HUES64 (cell line): ENCODE results near the gene DDX1.

Source experiments
- H3K27ac ChIP-seq: 2 replicates; pipeline ENCODE4 v1.7.0; 2013; ENCODE audit warnings: low read depth, low read length, inconsistent platforms
- H3K27me3 ChIP-seq: 2 replicates; pipeline ENCODE4 v1.6.1; 2013; ENCODE audit warnings: mild to moderate bottlenecking, low read length; ENCODE audit not compliant: insufficient read depth
- H3K36me3 ChIP-seq: 2 replicates; pipeline ENCODE4 v1.6.1; 2013; ENCODE audit warnings: mild to moderate bottlenecking, low read length; ENCODE audit not compliant: insufficient read depth
- H3K4me1 ChIP-seq: 2 replicates; pipeline ENCODE4 v1.6.1; 2013; ENCODE audit warnings: mild to moderate bottlenecking, low read length, moderate library complexity; ENCODE audit not compliant: insufficient read depth
- H3K4me3 ChIP-seq: 2 replicates; pipeline ENCODE4 v1.5.1; 2013; ENCODE audit warnings: mild to moderate bottlenecking, low read length, moderate library complexity
- H3K9ac ChIP-seq: 2 replicates; pipeline ENCODE4 v1.6.1; 2013; ENCODE audit warnings: mild to moderate bottlenecking, low read depth, low read length
- H3K9me3 ChIP-seq: 2 replicates; pipeline ENCODE4 v1.6.1; 2013; ENCODE audit warnings: low read depth, low read length; ENCODE audit not compliant: insufficient read depth
- WGBS: fragments of 150-250, 120-280 bp; methylation state at CpG from one replicate; pipeline ENCODE4 v1.1.7; 2013; ENCODE audit warnings: missing lambda C conversion rate; 5-methylcytosine and 5-hydroxymethylcytosine counted together

The DDX1 gene

GRCh38 chr2:15625344-15626036 is 33.8 kb downstream of the DDX1 start:
- Histone ChIP-seq H3K4me1 (no peaks in the 10 kb centered on the region), H3K27me3 (no peaks in the 10 kb centered on the region), H3K9ac (no peak overlapping the region), H3K27ac (no peak overlapping the region), H3K9me3 (no peaks in the 10 kb centered on the region), H3K36me3 (peaks cover 100% of the 10 kb centered on the region), H3K4me3 (no peak overlapping the region)
- whole genome bisulfite sequencing = 98% methylated on average over 2 of the region's 3 CpGs

DNA sequence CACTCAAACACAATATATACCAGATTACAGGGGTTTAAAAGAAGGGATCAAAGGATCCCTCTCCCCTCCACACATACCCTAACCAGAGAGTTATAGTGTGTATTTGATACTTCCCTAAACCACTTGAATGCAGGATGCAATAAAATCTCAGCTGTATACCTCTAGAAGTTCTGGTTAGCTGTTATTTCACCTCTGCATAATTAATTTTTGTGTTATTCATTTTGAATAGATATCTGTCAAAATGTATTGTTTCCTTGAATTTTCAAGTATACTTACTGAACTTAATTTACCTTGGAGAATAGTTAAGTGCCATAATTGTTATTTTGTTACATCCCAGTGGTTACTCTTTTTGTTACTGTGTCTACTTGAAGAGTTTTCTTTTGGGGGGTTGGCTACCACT is 34.5 kb downstream of the DDX1 start:
- Histone ChIP-seq H3K36me3 (peaks cover 100% of the 10 kb centered on the region), H3K27me3 (no peaks in the 10 kb centered on the region), H3K9me3 (no peaks in the 10 kb centered on the region), H3K4me1 (no peaks in the 10 kb centered on the region), H3K4me3 (no peak overlapping the region), H3K27ac (no peak overlapping the region), H3K9ac (no peak overlapping the region)

DNA sequence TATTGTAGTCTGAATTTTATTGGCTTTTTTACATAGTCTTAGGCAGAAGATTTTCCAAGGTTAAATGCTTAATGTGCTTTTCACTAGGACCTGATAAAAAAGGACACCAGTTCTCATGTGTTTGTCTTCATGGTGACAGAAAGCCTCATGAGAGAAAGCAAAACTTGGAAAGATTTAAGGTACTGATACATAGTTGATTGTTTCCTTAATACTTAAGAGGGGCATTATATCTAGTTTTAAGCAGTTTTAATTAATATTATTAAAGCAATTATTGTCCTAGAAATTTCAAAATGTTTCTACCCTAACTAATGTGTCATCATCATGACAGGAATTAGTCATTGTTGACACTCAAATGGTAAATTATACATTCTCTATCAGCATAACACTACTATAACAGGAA is 35.3 kb downstream of the DDX1 start:
- Histone ChIP-seq H3K4me1 (no peaks in the 10 kb centered on the region), H3K9ac (no peak overlapping the region), H3K27ac (no peak overlapping the region), H3K4me3 (no peak overlapping the region), H3K36me3 (peaks cover 100% of the 10 kb centered on the region), H3K27me3 (no peaks in the 10 kb centered on the region), H3K9me3 (no peaks in the 10 kb centered on the region)

DNA sequence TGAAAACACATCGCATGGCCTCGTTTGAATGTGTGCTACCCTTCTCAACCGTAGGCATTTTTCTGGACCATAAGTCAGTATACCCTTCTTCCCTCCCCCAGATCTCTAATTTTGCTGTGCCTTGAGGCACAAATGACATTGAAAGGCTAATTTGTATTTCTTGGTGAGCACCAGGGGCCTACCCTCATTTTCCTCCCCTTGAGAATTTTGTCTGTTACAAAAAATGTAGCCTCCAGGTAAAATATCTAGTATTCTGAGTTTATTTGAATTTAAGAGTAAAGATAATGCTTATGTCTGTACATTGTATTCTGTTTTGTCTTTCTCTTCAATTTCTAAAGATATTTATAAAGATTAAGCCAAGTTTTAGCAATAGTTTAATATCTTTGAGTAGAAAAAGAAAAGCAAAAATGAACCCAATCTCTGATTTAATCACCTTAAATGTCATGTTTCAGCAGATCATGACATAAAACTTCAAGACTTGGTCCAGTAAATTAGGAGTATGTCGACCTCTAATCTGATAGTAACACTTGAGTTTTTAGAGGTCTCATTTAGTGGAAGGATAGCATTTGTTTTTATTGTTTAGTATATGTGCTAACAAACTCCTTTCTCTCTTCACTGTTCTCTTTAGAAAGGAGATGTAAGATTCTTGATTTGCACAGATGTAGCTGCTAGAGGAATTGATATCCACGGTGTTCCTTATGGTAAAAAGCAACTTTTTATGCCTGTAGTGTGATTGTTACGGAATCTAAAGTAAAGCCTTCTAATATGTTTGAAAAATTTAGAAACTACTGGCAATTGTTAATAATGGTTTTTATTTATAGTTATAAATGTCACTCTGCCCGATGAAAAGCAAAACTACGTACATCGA is 36.4 kb downstream of the DDX1 start:
- Histone ChIP-seq H3K9me3 (no peaks in the 10 kb centered on the region), H3K4me1 (no peaks in the 10 kb centered on the region), H3K27ac (no peak overlapping the region), H3K9ac (no peak overlapping the region), H3K36me3 (peaks cover 100% of the 10 kb centered on the region), H3K4me3 (no peak overlapping the region), H3K27me3 (no peaks in the 10 kb centered on the region)
- 95% methylated on average over 9 of the region's 9 CpGs for WGBS

- no peaks in the 10 kb centered on the region for H3K9me3 ChIP-seq
- H3K27me3 ChIP-seq = no peaks in the 10 kb centered on the region
- H3K4me3 ChIP-seq = no peak overlapping the region
- peaks cover 100% of the 10 kb centered on the region for H3K36me3 ChIP-seq
- no peak overlapping the region for H3K9ac ChIP-seq
- no peaks in the 10 kb centered on the region for H3K4me1 ChIP-seq
- 94% methylated on average over 3 of the region's 5 CpGs for WGBS
- no peak overlapping the region for H3K27ac ChIP-seq
Observed at GRCh38 chr2:15628899-15629855, 37.5 kb downstream of the DDX1 start.

DNA sequence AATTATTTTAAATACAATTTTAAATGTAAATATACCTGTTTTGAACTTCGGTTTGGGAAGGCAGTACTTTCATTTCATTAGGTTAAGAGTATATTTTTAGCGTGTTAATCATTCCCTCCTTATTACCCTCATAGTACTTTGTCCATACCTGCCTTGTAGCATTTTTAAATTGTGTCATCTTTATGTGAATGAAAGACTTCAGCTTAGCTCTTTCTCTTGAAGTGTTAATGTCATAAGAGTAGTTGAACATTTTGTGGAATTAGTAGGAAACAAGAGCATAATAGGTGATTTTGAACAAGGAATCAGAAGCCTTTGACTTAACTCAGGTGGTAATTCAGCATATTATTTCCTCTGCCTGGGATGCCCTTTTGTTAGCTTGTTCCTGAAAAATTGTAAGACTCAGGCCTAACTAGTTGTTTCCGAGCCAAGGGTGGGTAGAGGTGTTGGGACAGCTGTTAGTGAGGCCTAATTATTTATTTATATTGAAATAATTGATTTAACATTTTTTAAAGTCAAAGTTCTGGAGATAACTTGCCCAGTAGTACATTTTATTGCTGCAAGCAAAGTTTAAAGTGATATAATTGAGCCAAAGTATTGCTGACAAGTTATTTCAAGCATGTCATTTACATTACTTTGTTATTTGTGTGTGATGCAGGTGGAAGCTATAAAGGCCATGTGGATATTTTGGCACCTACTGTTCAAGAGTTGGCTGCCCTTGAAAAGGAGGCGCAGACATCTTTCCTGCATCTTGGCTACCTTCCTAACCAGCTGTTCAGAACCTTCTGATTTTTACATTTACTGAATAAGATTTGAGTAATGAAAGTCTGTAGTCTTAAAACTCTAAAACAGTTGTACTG is 38.7 kb downstream of the DDX1 start:
- WGBS = 100% methylated on average over 2 of the region's 4 CpGs
- Histone ChIP-seq H3K27ac (no peak overlapping the region), H3K9ac (no peak overlapping the region), H3K4me3 (no peak overlapping the region), H3K36me3 (peaks cover 100% of the 10 kb centered on the region), H3K9me3 (no peaks in the 10 kb centered on the region), H3K4me1 (peaks cover 4% of the 10 kb centered on the region; the same call in 1 of the 2 replicates), H3K27me3 (no peaks in the 10 kb centered on the region)

- Histone ChIP-seq H3K27ac (no peak overlapping the region), H3K9me3 (no peaks in the 10 kb centered on the region), H3K9ac (no peak overlapping the region), H3K4me3 (no peak overlapping the region), H3K4me1 (peaks cover 4% of the 10 kb centered on the region; the same call in 1 of the 2 replicates), H3K27me3 (no peaks in the 10 kb centered on the region), H3K36me3 (peaks cover 100% of the 10 kb centered on the region)
- 94% methylated on average over 7 of the region's 7 CpGs for WGBS
Observed at GRCh38 chr2:15630978-15631719, 39.5 kb downstream of the DDX1 start.

DNA sequence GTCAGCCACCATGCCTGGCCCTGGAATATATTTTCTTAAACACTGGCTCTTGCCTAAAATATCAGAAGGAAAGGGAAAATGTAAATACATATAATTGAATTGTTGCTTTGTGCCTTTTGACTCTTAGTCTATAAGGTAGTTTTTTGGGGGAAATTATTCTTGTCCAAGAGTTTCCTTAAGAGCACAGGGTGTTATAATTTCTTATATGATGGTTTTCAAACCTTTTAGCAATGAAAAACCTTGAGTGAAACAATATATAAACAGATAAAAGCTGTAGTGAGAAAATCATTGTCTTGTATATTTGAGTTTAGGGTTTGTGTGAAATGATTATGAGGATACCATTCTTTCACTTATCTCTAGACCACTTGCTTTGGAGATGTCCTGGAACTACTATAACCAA is 40.2 kb downstream of the DDX1 start:
- Histone ChIP-seq H3K9me3 (no peaks in the 10 kb centered on the region), H3K27ac (no peak overlapping the region), H3K27me3 (no peaks in the 10 kb centered on the region), H3K4me3 (no peak overlapping the region), H3K4me1 (peaks cover 9% of the 10 kb centered on the region; the same call in 1 of the 2 replicates), H3K9ac (no peak overlapping the region), H3K36me3 (peaks cover 94% of the 10 kb centered on the region)

GRCh38 chr2:15633043-15633970 is 41.6 kb downstream of the DDX1 start:
- Histone ChIP-seq H3K9me3 (no peaks in the 10 kb centered on the region), H3K36me3 (peaks cover 80% of the 10 kb centered on the region), H3K27me3 (no peaks in the 10 kb centered on the region), H3K27ac (no peak overlapping the region), H3K4me3 (no peak overlapping the region), H3K9ac (no peak overlapping the region), H3K4me1 (peaks cover 14% of the 10 kb centered on the region; the same call in 1 of the 2 replicates)
- 97% methylated on average over 4 of the region's 4 CpGs for WGBS
